A673 (cell line): ENCODE data around the gene CLEC7A. TPM values are rescaled to one million over a fixed set of nuclear protein-coding genes. Genes with fewer than 3 reads are reported as not detected.

Experiments
- BruUV-seq: library from RNA; stranded (reverse); fragments of 400-500 nt; replicated peaks from 2 replicates; lab custom pipeline; 2021; lab: Mats Ljungman, UMichigan
- CTCF ChIA-PET: fragments of 300-600 bp; sonication (Branson Sonifier 250); formaldehyde crosslinking; loops from one replicate; lab custom pipeline; 2022; ENCODE audit warnings: antibody characterized with exemption; lab: Charles Lee
- POLR2A ChIA-PET: fragments of 300-600 bp; sonication (Branson Sonifier 250); formaldehyde crosslinking; loops from one replicate; lab custom pipeline; 2022; ENCODE audit warnings: antibody characterized with exemption; ENCODE audit not compliant: low non-redundant PET; lab: Charles Lee
- DNase-seq: peaks from one replicate; pipeline ENCODE4 v3.0.0-alpha.2; 2015; ENCODE audit warnings: low spot score
- H3K27ac ChIP-seq: fragments of 200-600 bp; sonication (generic); 2 replicates; pipeline ENCODE4 v1.5.1; 2016; ENCODE audit warnings: mixed run types, low read depth, mild to moderate bottlenecking, mixed read lengths, antibody characterized with exemption, low read length; ENCODE audit not compliant: poor library complexity, severe bottlenecking
- H3K27me3 ChIP-seq: fragments of 200-600 bp; sonication (generic); replicated peaks from 2 replicates; pipeline ENCODE4 v1.6.1; 2017; ENCODE audit warnings: mixed run types, low read depth, mild to moderate bottlenecking, mixed read lengths, antibody characterized with exemption, low read length; ENCODE audit not compliant: insufficient read depth, poor library complexity
- H3K36me3 ChIP-seq: fragments of 200-600 bp; sonication (generic); 2 replicates; pipeline ENCODE4 v1.6.1; 2016; ENCODE audit warnings: mixed run types, mild to moderate bottlenecking, mixed read lengths, antibody characterized with exemption, low read length; ENCODE audit not compliant: insufficient read depth, poor library complexity, severe bottlenecking
- H3K4me1 ChIP-seq: fragments of 200-600 bp; sonication (generic); 2 replicates; pipeline ENCODE4 v1.6.1; 2017; ENCODE audit warnings: mixed run types, mild to moderate bottlenecking, mixed read lengths, antibody characterized with exemption, low read length; ENCODE audit not compliant: insufficient read depth, poor library complexity, severe bottlenecking
- H3K4me3 ChIP-seq: fragments of 200-600 bp; sonication (generic); 2 replicates; pipeline ENCODE4 v1.5.1; 2016; ENCODE audit warnings: low read depth, mixed run types, mild to moderate bottlenecking, mixed read lengths, low read length; ENCODE audit not compliant: poor library complexity, severe bottlenecking
- H3K9me3 ChIP-seq: fragments of 200-600 bp; sonication (generic); 2 replicates; pipeline ENCODE4 v1.6.1; 2016; ENCODE audit warnings: mixed run types, low read depth, mild to moderate bottlenecking, mixed read lengths, antibody characterized with exemption, low read length; ENCODE audit not compliant: poor library complexity, severe bottlenecking
- EZH2 ChIP-seq: fragments of 200-600 bp; sonication (generic); IDR thresholded peaks from 2 replicates; pipeline ENCODE4 v1.6.1; 2017; ENCODE audit warnings: borderline replicate concordance, low read depth, mild to moderate bottlenecking, mixed read lengths, antibody characterized with exemption, low read length; ENCODE audit not compliant: poor library complexity, severe bottlenecking
- intact Hi-C: fragments of 100-400 bp; cut with micrococcal nuclease; formaldehyde crosslinking; loops from one replicate; pipeline ENCODE4 v1.10.0; 2022; ENCODE audit not compliant: unreplicated experiment
- total RNA-seq: library from RNA; stranded (reverse); gene quantifications from 2 replicates; pipeline ENCODE4 v1.2.3, GENCODE V29; 2021
- TF ChIP-seq, protein P1 (sequence below): fragments of 300-800, 200-600 bp; sonication (generic); conservative IDR thresholded peaks from 2 replicates; pipeline ENCODE4 v1.5.1; 2017; ENCODE audit warnings: low read depth, mild to moderate bottlenecking, antibody characterized with exemption, low read length, moderate library complexity, mixed read lengths

Gene CLEC7A
- total RNA-seq, 1 experiment from 2014 or later, result 0.28 TPM

DNA sequence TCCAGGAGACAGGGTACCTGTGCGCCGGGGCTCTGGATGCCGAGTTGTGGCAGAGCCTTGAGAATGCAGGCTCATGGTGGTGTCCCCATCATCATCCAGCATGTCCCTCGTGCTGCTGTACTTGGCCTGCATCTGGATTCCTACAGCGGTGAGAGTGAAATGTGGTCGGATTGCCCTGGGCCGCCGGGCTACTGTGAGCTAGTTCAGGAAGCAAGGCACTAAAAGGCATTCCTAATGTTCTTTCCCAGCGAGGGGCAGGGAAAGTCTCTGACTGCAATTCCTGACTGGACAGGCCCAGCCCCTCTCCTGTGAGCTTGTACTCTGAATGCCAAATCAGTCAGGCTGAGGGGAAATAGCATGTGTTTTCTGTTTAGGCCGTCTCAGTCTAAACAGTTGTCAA, 31.2 kb downstream of the CLEC7A start, which contains the start of gene CLEC1A:
Gene CLEC1A, minus strand, starts transcription at position 195 of the 400 bp plus-strand sequence. Its CDS starts 63 bp downstream, at position 132.
- H3K27ac ChIP-seq, result no peak within 1 kb of the TSS
- no peak for DNase-seq
- intact Hi-C loops, result no loop called here
- CTCF ChIA-PET, result no interaction called here
- no TSS peak for BruUV-seq
- TF ChIP-seq EZH2, result no peak
- TF ChIP-seq, protein P1, sequence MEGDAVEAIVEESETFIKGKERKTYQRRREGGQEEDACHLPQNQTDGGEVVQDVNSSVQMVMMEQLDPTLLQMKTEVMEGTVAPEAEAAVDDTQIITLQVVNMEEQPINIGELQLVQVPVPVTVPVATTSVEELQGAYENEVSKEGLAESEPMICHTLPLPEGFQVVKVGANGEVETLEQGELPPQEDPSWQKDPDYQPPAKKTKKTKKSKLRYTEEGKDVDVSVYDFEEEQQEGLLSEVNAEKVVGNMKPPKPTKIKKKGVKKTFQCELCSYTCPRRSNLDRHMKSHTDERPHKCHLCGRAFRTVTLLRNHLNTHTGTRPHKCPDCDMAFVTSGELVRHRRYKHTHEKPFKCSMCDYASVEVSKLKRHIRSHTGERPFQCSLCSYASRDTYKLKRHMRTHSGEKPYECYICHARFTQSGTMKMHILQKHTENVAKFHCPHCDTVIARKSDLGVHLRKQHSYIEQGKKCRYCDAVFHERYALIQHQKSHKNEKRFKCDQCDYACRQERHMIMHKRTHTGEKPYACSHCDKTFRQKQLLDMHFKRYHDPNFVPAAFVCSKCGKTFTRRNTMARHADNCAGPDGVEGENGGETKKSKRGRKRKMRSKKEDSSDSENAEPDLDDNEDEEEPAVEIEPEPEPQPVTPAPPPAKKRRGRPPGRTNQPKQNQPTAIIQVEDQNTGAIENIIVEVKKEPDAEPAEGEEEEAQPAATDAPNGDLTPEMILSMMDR, result no peak
- H3K4me1 ChIP-seq, result no peaks in the 10 kb centered on the region
- H3K27me3 ChIP-seq, result no peaks in the 10 kb centered on the region
- POLR2A ChIA-PET, result no interaction called here
- H3K36me3 ChIP-seq, result no peaks in the 10 kb centered on the region
- H3K9me3 ChIP-seq, result no peaks in the 10 kb centered on the region
- no peak within 1 kb of the TSS for H3K4me3 ChIP-seq

- POLR2A ChIA-PET, result no interaction called here
- CTCF ChIA-PET, result no interaction called here
Measured at GRCh38 chr12:10097521-10097920, 32.5 kb downstream of the CLEC7A start.

DNA sequence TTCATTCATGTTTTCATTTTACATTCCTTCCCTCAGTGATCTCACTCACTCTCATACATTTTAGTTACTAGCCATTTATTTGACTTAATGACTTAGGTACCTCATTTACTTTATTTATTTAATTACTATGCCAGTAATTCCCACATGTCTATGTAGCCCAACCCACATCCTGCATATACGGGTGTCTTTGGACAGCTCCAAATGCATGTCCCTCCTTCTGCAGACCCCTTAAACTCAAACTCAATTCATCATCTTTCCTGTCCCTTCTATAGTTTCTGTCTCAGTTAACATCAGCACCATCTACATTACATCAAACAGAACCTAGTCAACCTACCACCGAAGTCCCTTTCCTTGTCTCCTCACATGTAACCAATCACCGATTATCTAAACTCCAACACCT, 34.0 kb downstream of the CLEC7A start:
- intact Hi-C loops, result no loop called here
- Histone ChIP-seq H3K9me3 (no peaks in the 10 kb centered on the region), H3K4me3 (no peak overlapping the region), H3K36me3 (no peaks in the 10 kb centered on the region), H3K4me1 (no peaks in the 10 kb centered on the region), H3K27me3 (no peaks in the 10 kb centered on the region), H3K27ac (no peak overlapping the region)
- TF ChIP-seq, protein P1, result no peak
- TF ChIP-seq EZH2, result no peak
- no peak for DNase-seq
- ChIA-PET POLR2A (no interaction called here), CTCF (no interaction called here)
- BruUV-seq, result no TSS peak

More at GRCh38 chr12:10097521-10097920, 32.5 kb downstream of the CLEC7A start:
- Histone ChIP-seq H3K4me3 (no peak overlapping the region), H3K27ac (no peak overlapping the region), H3K36me3 (no peaks in the 10 kb centered on the region), H3K4me1 (no peaks in the 10 kb centered on the region), H3K9me3 (no peaks in the 10 kb centered on the region), H3K27me3 (no peaks in the 10 kb centered on the region)
- intact Hi-C loops, result no loop called here
- no peak for TF ChIP-seq EZH2
- TF ChIP-seq, protein P1, result no peak
- no peak for DNase-seq
- BruUV-seq, result no TSS peak
